Fibroblast of lung (primary cell): ENCODE results near the gene CACNA1A. TPM values are rescaled to one million over a fixed set of nuclear protein-coding genes. Genes with fewer than 3 reads are reported as not detected.

Experiments
- DNase-seq, 2 donors: peaks; one replicate each; pipeline versions ENCODE4 v3.0.0 to v3.0.0-alpha.2; 2010; ENCODE audit warnings: low read depth in 2 of 2
- H2AFZ ChIP-seq: 2 replicates; pipeline ENCODE4 v1.5.1; 2012; ENCODE audit warnings: low read length, control low read depth, inconsistent platforms
- H3K27ac ChIP-seq: 2 replicates; pipeline ENCODE4 v1.5.1; 2011; ENCODE audit warnings: low read length, control low read depth; ENCODE audit not compliant: insufficient read depth
- H3K27me3 ChIP-seq: 2 replicates; pipeline ENCODE4 v1.5.1; 2011; ENCODE audit warnings: mild to moderate bottlenecking, low read length; ENCODE audit not compliant: control insufficient read depth, insufficient read depth
- H3K36me3 ChIP-seq: 2 replicates; pipeline ENCODE4 v1.5.1; 2011; ENCODE audit warnings: low read length; ENCODE audit not compliant: control insufficient read depth, insufficient read depth
- H3K4me1 ChIP-seq: 2 replicates; pipeline ENCODE4 v1.5.1; 2011; ENCODE audit warnings: low read length; ENCODE audit not compliant: control insufficient read depth, insufficient read depth; ENCODE audit errors: extremely low read depth
- H3K4me2 ChIP-seq: 2 replicates; pipeline ENCODE4 v1.5.1; 2011; ENCODE audit warnings: low read length, control low read depth; ENCODE audit not compliant: insufficient read depth; ENCODE audit errors: extremely low read depth
- H3K4me3 ChIP-seq, 4 experiments: fragments of 200-600 bp in 1 of 4; sonication (generic) in 1 of 4; replicated peaks in 1 of 4; 2 replicates each; pipeline ENCODE4 v1.5.1; 2011 to 2016; ENCODE audit warnings: low read length in 4 of 4, low read depth in 3 of 4, mild to moderate bottlenecking in 3 of 4, control low read depth in 2 of 4, inconsistent platforms in 1 of 4, mixed read lengths in 1 of 4; ENCODE audit not compliant: insufficient read depth in 1 of 4; ENCODE audit errors: control extremely low read depth in 1 of 4
- H3K79me2 ChIP-seq: 2 replicates; pipeline ENCODE4 v1.5.1; 2012; ENCODE audit warnings: mild to moderate bottlenecking, low read length, inconsistent platforms; ENCODE audit not compliant: control insufficient read depth, insufficient read depth
- H3K9ac ChIP-seq: 2 replicates; pipeline ENCODE4 v1.5.1; 2011; ENCODE audit warnings: mild to moderate bottlenecking, low read length, control low read depth; ENCODE audit not compliant: insufficient read depth
- H3K9me3 ChIP-seq: 2 replicates; pipeline ENCODE4 v1.5.1; 2012; ENCODE audit warnings: low read depth, low read length; ENCODE audit not compliant: control insufficient read depth, insufficient read depth
- H4K20me1 ChIP-seq: 2 replicates; pipeline ENCODE4 v1.5.1; 2011; ENCODE audit warnings: low read length; ENCODE audit not compliant: control insufficient read depth, insufficient read depth; ENCODE audit errors: extremely low read depth
- EZH2 ChIP-seq: IDR thresholded peaks from 2 replicates; pipeline ENCODE4 v1.5.1; 2012; ENCODE audit warnings: low read length, control low read depth, mild to moderate bottlenecking; ENCODE audit errors: missing control alignments
- polyA plus RNA-seq, 2 donors: library from polyadenylated mRNA; depleted of rRNA in 1 of 2; stranded (reverse) in 1 of 2; unstranded in 1 of 2; fragments of >200 nt; gene quantifications; 2 replicates each; pipeline ENCODE4 v1.2.1, GENCODE V29; 2011 to 2012; ENCODE audit warnings: missing spikeins in 1 of 2
- total RNA-seq: library from RNA; depleted of rRNA; stranded (reverse); fragments of >200 nt; gene quantifications from 2 replicates; pipeline ENCODE4 v1.2.1, GENCODE V29; 2014
- TF ChIP-seq, protein P1 (sequence below), 2 donors: IDR thresholded peaks in 1 of 2; conservative IDR thresholded peaks in 1 of 2; 1 replicate in 1 of 2; 2 replicates in 1 of 2; pipeline ENCODE4 v1.5.1; 2011 to 2012; ENCODE audit warnings: low read length in 2 of 2, control low read depth in 1 of 2, inconsistent platforms in 1 of 2, low read depth in 1 of 2, mild to moderate bottlenecking in 1 of 2

The CACNA1A gene
- total and polyA plus RNA-seq, 2 donors (not counting 1 experiment from before 2014, with no cell fraction given): 0.96 to 9.7 TPM

DNA sequence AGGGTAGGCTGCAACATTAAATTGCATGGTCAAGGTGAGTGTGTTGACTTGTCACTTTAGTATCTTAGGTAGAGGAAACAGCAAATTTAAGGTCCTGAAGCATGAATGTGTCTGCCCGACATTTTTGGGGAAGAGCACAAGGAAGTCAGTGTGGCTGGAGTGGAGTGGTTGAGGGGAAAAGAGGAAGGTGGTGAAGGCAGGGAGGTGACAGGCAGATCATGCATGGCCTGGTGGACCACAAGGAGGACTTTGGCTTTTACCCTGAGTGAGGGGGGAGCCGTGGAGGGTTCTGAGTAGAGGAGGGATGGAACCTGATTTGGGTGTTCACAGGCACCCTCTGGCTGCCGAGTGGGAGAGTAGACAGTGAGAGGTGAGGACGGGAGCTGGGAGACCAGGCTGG, 188.1 kb downstream of the CACNA1A start:
- TF ChIP-seq EZH2: no peak
- TF ChIP-seq, protein P1, sequence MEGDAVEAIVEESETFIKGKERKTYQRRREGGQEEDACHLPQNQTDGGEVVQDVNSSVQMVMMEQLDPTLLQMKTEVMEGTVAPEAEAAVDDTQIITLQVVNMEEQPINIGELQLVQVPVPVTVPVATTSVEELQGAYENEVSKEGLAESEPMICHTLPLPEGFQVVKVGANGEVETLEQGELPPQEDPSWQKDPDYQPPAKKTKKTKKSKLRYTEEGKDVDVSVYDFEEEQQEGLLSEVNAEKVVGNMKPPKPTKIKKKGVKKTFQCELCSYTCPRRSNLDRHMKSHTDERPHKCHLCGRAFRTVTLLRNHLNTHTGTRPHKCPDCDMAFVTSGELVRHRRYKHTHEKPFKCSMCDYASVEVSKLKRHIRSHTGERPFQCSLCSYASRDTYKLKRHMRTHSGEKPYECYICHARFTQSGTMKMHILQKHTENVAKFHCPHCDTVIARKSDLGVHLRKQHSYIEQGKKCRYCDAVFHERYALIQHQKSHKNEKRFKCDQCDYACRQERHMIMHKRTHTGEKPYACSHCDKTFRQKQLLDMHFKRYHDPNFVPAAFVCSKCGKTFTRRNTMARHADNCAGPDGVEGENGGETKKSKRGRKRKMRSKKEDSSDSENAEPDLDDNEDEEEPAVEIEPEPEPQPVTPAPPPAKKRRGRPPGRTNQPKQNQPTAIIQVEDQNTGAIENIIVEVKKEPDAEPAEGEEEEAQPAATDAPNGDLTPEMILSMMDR (conservative IDR thresholded peaks at IDR 0.05 in 1 of 2, IDR thresholded peaks at IDR 0.05 in 1 of 2; ENCODE audit: low read depth in 1 of 2, low read length in 2 of 2): no peak
- H3K4me3 ChIP-seq: no peak overlapping the region
- no peaks in the 10 kb centered on the region for H3K79me2 ChIP-seq

DNA sequence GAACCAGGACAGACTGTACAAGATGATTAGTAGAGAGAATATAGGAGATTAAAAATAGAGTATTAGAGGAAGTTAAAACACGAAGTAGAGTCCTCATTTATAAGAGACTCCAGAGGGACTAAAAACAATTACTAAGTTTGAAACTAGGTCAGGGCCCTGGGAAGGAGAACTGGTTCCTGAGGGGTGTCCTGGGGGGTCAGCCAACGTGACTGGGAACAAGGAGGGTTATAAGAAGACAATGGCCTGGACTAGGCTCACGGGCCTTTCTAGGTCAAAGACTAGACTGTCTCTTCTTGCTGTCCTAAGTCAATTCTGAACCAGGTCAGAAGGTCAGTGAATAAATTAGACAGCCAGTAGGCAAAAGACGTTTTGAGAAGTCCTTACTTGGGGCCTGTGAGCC, 190.8 kb downstream of the CACNA1A start:
- H3K79me2 ChIP-seq: no peaks in the 10 kb centered on the region
- no peaks in the 10 kb centered on the region for H3K27me3 ChIP-seq
- no peak overlapping the region for H2AFZ ChIP-seq
- no peak overlapping the region for H3K4me2 ChIP-seq
- H3K36me3 ChIP-seq: no peaks in the 10 kb centered on the region
- H3K4me3 ChIP-seq: no peak overlapping the region
- no peaks in the 10 kb centered on the region for H4K20me1 ChIP-seq
- DNase-seq: no peak
- H3K4me1 ChIP-seq: no peaks in the 10 kb centered on the region
- no peak overlapping the region for H3K9ac ChIP-seq
- no peak overlapping the region for H3K27ac ChIP-seq
- no peaks in the 10 kb centered on the region for H3K9me3 ChIP-seq
- TF ChIP-seq EZH2: no peak
- TF ChIP-seq, protein P1 (conservative IDR thresholded peaks at IDR 0.05 in 1 of 2, IDR thresholded peaks at IDR 0.05 in 1 of 2; ENCODE audit: low read depth in 1 of 2, low read length in 2 of 2): no peak

More for the DNA sequence above, 188.1 kb downstream of the CACNA1A start:
- no peak for DNase-seq
- no peak overlapping the region for H2AFZ ChIP-seq
- no peak overlapping the region for H3K27ac ChIP-seq
- no peak overlapping the region for H3K9ac ChIP-seq
- H3K36me3 ChIP-seq: no peaks in the 10 kb centered on the region
- H3K4me1 ChIP-seq: no peaks in the 10 kb centered on the region
- H3K27me3 ChIP-seq: no peaks in the 10 kb centered on the region
- no peak overlapping the region for H3K4me2 ChIP-seq
- H3K9me3 ChIP-seq: no peaks in the 10 kb centered on the region
- H4K20me1 ChIP-seq: no peaks in the 10 kb centered on the region

DNA sequence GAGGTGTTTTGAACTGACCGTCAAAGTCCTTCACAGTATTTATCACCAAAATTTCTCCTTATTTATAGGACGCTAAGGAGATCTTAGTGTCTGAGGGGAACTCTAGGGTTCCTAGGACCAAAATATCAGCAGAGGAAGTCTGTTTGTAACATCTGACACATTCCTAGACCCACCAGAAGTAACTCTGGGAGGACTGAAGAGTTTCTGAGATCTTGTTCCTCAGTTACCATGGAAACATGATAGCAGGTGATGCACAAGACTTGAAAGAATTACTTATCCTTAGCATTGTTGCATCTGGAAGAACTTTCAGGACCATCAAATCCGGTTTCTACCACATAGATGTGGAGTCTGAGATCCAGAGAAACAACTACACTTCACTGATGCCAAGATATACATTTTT, 191.5 kb downstream of the CACNA1A start:
- no peaks in the 10 kb centered on the region for H3K36me3 ChIP-seq
- TF ChIP-seq, protein P1 (conservative IDR thresholded peaks at IDR 0.05 in 1 of 2, IDR thresholded peaks at IDR 0.05 in 1 of 2; ENCODE audit: low read depth in 1 of 2, low read length in 2 of 2): no peak
- no peak for TF ChIP-seq EZH2

More for the DNA sequence above, 191.5 kb downstream of the CACNA1A start:
- Histone ChIP-seq H3K4me2 (no peak overlapping the region), H3K9me3 (no peaks in the 10 kb centered on the region), H3K4me3 (no peak overlapping the region), H3K27ac (no peak overlapping the region), H4K20me1 (no peaks in the 10 kb centered on the region), H2AFZ (no peak overlapping the region), H3K4me1 (no peaks in the 10 kb centered on the region), H3K79me2 (no peaks in the 10 kb centered on the region), H3K9ac (no peak overlapping the region), H3K27me3 (no peaks in the 10 kb centered on the region)
- DNase-seq: no peak
